MCF 10A (cell line): ENCODE measurements around the gene ANXA3. TPM values are rescaled to one million over a fixed set of nuclear protein-coding genes. Genes with fewer than 3 reads are reported as not detected.

Source experiments
- BruUV-seq: library from RNA; stranded (reverse); fragments of 400-500 nt; replicated peaks from 2 replicates; lab custom pipeline; 2021; lab: Mats Ljungman, UMichigan
- CTCF ChIA-PET: fragments of 300-600 bp; sonication (Branson Sonifier 250); formaldehyde crosslinking; extraction: SDS; loops from one replicate; lab custom pipeline; 2021; ENCODE audit warnings: antibody characterized with exemption, inconsistent platforms; lab: Yijun Ruan, JAX
- POLR2A ChIA-PET: fragments of 300-600, 350-650 bp; sonication (Branson Sonifier 250); formaldehyde crosslinking; extraction: SDS; loops from one replicate; lab custom pipeline; 2020; ENCODE audit warnings: antibody characterized with exemption, inconsistent platforms; lab: Yijun Ruan, JAX
- DNase-seq: peaks from one replicate; pipeline ENCODE4 v3.0.0-alpha.2; 2018; ENCODE audit not compliant: unreplicated experiment
- H3K27ac Mint-ChIP-seq: one replicate; pipeline ENCODE4 v1.8.0; 2022; ENCODE audit warnings: mild to moderate bottlenecking, low read depth, mixed read lengths; ENCODE audit not compliant: unreplicated experiment
- H3K27me3 Mint-ChIP-seq: one replicate; pipeline ENCODE4 v1.8.0; 2022; ENCODE audit warnings: mixed read lengths; ENCODE audit not compliant: insufficient read depth, unreplicated experiment
- H3K36me3 Mint-ChIP-seq: one replicate; pipeline ENCODE4 v1.8.0; 2022; ENCODE audit warnings: mild to moderate bottlenecking, moderate library complexity, mixed read lengths; ENCODE audit not compliant: insufficient read depth, unreplicated experiment
- H3K4me1 Mint-ChIP-seq: one replicate; pipeline ENCODE4 v1.8.0; 2022; ENCODE audit warnings: mixed read lengths; ENCODE audit not compliant: insufficient read depth, unreplicated experiment
- H3K4me3 Mint-ChIP-seq: one replicate; pipeline ENCODE4 v1.8.0; 2022; ENCODE audit warnings: mild to moderate bottlenecking, moderate library complexity, mixed read lengths; ENCODE audit not compliant: unreplicated experiment
- H3K9me3 Mint-ChIP-seq: one replicate; pipeline ENCODE4 v1.8.0; 2022; ENCODE audit warnings: mixed read lengths; ENCODE audit not compliant: unreplicated experiment
- CTCF ChIP-seq: fragments of 200-600 bp; IDR thresholded peaks from one replicate; pipeline ENCODE4 v1.8.0; 2022; ENCODE audit warnings: antibody characterized with exemption, mild to moderate bottlenecking; ENCODE audit not compliant: unreplicated experiment
- intact Hi-C: fragments of 100-400 bp; cut with micrococcal nuclease; formaldehyde crosslinking; loops from 2 replicates; pipeline ENCODE4 v1.14.1; 2022
- total RNA-seq: library from RNA; stranded (reverse); gene quantifications from 2 replicates; pipeline ENCODE4 v1.2.3, GENCODE V29; 2022

Gene ANXA3
- total RNA-seq, 1 experiment from 2014 or later = 260 TPM

DNA sequence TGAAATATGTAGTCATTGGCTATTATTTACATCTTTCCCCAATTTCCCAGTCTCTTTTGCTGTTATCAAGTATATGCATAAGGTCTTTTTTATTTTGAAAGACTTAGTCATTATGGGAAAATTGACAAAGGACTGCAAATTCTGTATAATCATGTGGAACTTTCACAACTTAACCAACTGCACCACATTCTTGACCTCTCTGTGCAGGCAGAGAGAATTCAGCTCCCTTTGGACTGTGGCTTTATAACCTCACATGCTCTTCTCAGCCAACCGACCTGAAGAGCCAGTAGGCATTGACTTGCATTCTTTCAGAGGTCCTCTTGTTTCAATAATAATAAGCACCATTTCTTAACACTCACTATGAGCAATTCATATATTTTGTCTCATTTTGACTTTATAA, 66.9 kb downstream of the ANXA3 start:
- Mint-ChIP-seq H3K27me3 (no peaks in the 10 kb centered on the region), H3K36me3 (no peaks in the 10 kb centered on the region), H3K4me1 (peaks cover 11% of the 10 kb centered on the region), H3K9me3 (no peaks in the 10 kb centered on the region), H3K4me3 (no peak overlapping the region), H3K27ac (no peak overlapping the region)
- CTCF ChIA-PET = interaction anchor here (0.6 to 1.5 kb wide), 2 partner anchors 26 to 217 kb away, joined by 4 to 5 read pairs; no protein-coding TSS in a partner anchor
- POLR2A ChIA-PET = no interaction called here
- intact Hi-C loops = no loop called here
- TF ChIP-seq CTCF = no peak
- DNase-seq = no peak
- BruUV-seq = no TSS peak

DNA sequence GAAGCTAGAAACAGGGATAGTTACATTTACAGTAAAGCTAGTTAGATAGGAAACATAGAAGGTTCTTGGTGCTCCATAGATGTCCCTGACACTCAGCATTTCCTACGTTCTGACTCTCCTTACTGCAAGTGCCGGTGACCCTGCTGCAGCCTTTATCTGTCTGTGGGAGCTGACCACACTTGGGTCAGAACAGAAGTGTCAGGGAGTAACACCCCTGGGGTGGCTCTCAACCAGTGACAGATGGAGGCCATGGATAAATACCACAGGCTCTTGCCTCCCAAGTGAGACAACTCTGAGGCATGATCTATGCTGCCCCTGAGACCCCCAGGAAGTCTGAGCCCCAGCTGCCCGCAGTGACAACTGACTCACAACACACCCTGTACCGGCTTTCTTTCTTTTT, 69.8 kb downstream of the ANXA3 start:
- Mint-ChIP-seq H3K27ac (no peak overlapping the region), H3K4me3 (no peak overlapping the region), H3K27me3 (no peaks in the 10 kb centered on the region), H3K4me1 (peaks cover 12% of the 10 kb centered on the region), H3K36me3 (no peaks in the 10 kb centered on the region), H3K9me3 (no peaks in the 10 kb centered on the region)
- no peak for TF ChIP-seq CTCF
- no peak for DNase-seq
- BruUV-seq = no TSS peak
- CTCF ChIA-PET = interaction anchor here (0.7 to 1.6 kb wide), 4 partner anchors 23 to 243 kb away, joined by 3 to 6 read pairs (median 3); no protein-coding TSS in a partner anchor
- POLR2A ChIA-PET = interaction anchor here (0.9 kb wide), 1 partner anchor 12 kb away, joined by 3 read pairs; no protein-coding TSS in a partner anchor
- intact Hi-C loops = no loop called here

DNA sequence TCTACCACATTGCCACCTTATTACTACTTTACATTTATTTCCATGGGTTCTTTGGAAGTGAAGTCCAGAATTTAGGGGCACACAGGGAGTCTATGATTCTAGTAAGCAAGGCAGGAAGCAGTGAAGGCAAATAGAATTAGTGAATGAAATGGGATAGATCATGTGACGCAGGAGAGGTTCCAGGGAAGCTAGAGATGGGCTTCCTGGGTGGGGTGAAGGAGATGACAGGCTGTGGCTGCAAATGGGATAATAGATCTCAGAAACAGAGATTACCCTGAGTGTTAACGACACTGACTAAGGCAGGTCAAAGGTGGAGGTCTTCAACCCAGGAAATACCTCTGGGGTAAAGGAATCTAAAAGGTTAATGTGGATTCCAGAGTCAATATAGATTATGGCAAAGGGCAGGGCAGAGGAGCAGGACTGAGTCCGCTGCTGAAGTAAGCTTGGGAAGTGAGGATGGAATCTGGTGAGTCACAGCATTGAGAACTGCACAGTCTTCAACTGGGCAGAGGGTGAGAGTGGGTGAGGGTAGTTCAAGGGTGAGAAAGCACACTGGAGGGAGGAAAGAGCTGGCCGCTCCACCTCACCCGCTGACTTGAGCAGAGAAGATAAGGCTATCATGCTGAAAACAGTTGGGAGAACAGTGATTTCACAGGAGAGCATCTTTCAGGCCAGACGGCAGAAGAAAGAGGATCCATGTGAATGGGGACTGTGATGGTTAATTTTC, 70.8 kb downstream of the ANXA3 start:
- POLR2A ChIA-PET = no interaction called here
- H3K4me3 Mint-ChIP-seq = no peak overlapping the region
- no peaks in the 10 kb centered on the region for H3K36me3 Mint-ChIP-seq
- no peaks in the 10 kb centered on the region for H3K9me3 Mint-ChIP-seq
- TF ChIP-seq CTCF = no peak
- no peak overlapping the region for H3K27ac Mint-ChIP-seq
- H3K4me1 Mint-ChIP-seq = peaks cover 20% of the 10 kb centered on the region
- intact Hi-C loops = no loop called here
- BruUV-seq = no TSS peak
- CTCF ChIA-PET = interaction anchor here (0.8 to 1.6 kb wide), 5 partner anchors 9 to 255 kb away, joined by 3 to 6 read pairs (median 4); no protein-coding TSS in a partner anchor
- no peaks in the 10 kb centered on the region for H3K27me3 Mint-ChIP-seq
- DNase-seq = no peak

- no peak for DNase-seq
- H3K4me3 Mint-ChIP-seq = no peak overlapping the region
- intact Hi-C loops = no loop called here
- BruUV-seq = no TSS peak
- no peaks in the 10 kb centered on the region for H3K9me3 Mint-ChIP-seq
- ChIA-PET CTCF (interaction anchor here (1.0 to 2.5 kb wide), 2 partner anchors 9 to 11 kb away, joined by 3 to 8 read pairs; no protein-coding TSS in a partner anchor), POLR2A (no interaction called here)
- H3K4me1 Mint-ChIP-seq = peaks cover 24% of the 10 kb centered on the region
- H3K36me3 Mint-ChIP-seq = no peaks in the 10 kb centered on the region
- H3K27me3 Mint-ChIP-seq = no peaks in the 10 kb centered on the region
- TF ChIP-seq CTCF = no peak
- no peak overlapping the region for H3K27ac Mint-ChIP-seq
These were observed 72.5 kb downstream of the ANXA3 start for GRCh38 chr4:78624048-78624447.
